ENCODE data around the gene BEND5. TPM values are rescaled to one million over a fixed set of nuclear protein-coding genes. Genes with fewer than 3 reads are reported as not detected.

The BEND5 gene
- total RNA-seq, 1 donor from 2014 or later: 15.9 TPM

DNA sequence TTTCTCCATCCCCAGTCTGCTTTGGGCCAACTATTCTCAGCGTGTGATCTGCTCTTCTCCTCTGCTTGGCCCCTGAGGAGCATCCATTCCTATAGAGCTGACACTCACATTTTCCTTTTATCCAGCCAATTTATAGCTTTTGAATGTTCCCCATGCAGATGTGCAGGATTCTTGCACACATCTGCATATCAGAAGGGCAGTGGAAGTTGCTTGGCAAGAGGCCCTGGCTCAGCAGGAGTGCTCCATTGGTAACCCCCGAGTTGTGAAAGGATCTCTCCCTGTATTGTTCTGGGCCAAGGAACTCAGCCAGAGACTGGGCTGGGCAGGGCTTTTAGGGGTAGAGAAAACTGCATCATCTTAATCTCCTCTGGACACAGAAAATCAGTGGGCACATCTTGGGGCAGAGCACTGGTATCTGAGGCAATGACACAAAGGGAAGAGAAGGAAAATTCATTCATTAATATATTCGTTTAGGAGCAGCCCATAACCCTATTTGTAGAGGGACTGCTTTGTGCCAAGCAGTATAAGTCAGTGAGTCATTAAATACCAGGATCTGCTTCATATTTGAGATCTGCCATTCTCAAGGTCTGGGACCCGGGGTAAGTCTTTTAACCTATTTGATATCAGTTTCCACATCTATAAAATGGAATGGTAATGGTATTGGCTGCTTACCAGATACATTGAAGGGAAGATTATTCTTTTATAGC is 31.0 kb upstream of the BEND5 start:
- H3K9me3 Mint-ChIP-seq: no peaks in the 10 kb centered on the region
- Histone ChIP-seq H3K27ac (no peak overlapping the region), H3K27me3 (no peaks in the 10 kb centered on the region), H4K20me1 (ENCODE audit: low read depth) (no peaks in the 10 kb centered on the region), H3K79me2 (ENCODE audit: low read depth) (no peaks in the 10 kb centered on the region), H2AFZ (replicated peaks) (no peak overlapping the region), H3K4me3 (no peak overlapping the region), H3K9me3 (ENCODE audit: low read depth) (no peaks in the 10 kb centered on the region), H3K36me3 (no peaks in the 10 kb centered on the region), H3K4me1 (peaks cover 24% of the 10 kb centered on the region), H3F3A (ENCODE audit: low read depth) (peaks cover 8% of the 10 kb centered on the region), H3K9ac (no peak overlapping the region), H3K4me2 (peak overlapping the region; percentile 18)
- H3K27me3 Mint-ChIP-seq (ENCODE audit: insufficient read depth, low read depth): no peaks in the 10 kb centered on the region
- H3K36me3 Mint-ChIP-seq: no peaks in the 10 kb centered on the region
- TF ChIP-seq EZH2phosphoT487 (IDR thresholded peaks at IDR 0.05): no peak
- peak; percentile 13 for DNase-seq (ENCODE audit: low spot score)
- H3K27ac Mint-ChIP-seq: no peak overlapping the region
- H3K4me3 Mint-ChIP-seq: no peak overlapping the region
- peaks cover 29% of the 10 kb centered on the region for H3K4me1 Mint-ChIP-seq

GRCh38 chr1:48803474-48803873 is 26.8 kb upstream of the BEND5 start:
- peaks cover 41% of the 10 kb centered on the region for H3K4me1 Mint-ChIP-seq
- no peaks in the 10 kb centered on the region for H3K27me3 ChIP-seq
- peaks cover 8% of the 10 kb centered on the region for H3F3A ChIP-seq (ENCODE audit: low read depth)
- H3K4me1 ChIP-seq: peaks cover 24% of the 10 kb centered on the region
- H3K27ac Mint-ChIP-seq: no peak overlapping the region
- no peak overlapping the region for H3K4me2 ChIP-seq
- H3K4me3 Mint-ChIP-seq: no peak overlapping the region
- H3K27ac ChIP-seq: no peak overlapping the region
- no peaks in the 10 kb centered on the region for H3K27me3 Mint-ChIP-seq (ENCODE audit: insufficient read depth, low read depth)
- H2AFZ ChIP-seq (replicated peaks): no peak overlapping the region
- H3K9me3 Mint-ChIP-seq: peaks cover under 1% of the 10 kb centered on the region
- no peaks in the 10 kb centered on the region for H4K20me1 ChIP-seq (ENCODE audit: low read depth)
- no peaks in the 10 kb centered on the region for H3K79me2 ChIP-seq (ENCODE audit: low read depth)
- H3K36me3 Mint-ChIP-seq: no peaks in the 10 kb centered on the region
- no peaks in the 10 kb centered on the region for H3K9me3 ChIP-seq (ENCODE audit: low read depth)
- no peak overlapping the region for H3K9ac ChIP-seq
- TF ChIP-seq, protein P1, sequence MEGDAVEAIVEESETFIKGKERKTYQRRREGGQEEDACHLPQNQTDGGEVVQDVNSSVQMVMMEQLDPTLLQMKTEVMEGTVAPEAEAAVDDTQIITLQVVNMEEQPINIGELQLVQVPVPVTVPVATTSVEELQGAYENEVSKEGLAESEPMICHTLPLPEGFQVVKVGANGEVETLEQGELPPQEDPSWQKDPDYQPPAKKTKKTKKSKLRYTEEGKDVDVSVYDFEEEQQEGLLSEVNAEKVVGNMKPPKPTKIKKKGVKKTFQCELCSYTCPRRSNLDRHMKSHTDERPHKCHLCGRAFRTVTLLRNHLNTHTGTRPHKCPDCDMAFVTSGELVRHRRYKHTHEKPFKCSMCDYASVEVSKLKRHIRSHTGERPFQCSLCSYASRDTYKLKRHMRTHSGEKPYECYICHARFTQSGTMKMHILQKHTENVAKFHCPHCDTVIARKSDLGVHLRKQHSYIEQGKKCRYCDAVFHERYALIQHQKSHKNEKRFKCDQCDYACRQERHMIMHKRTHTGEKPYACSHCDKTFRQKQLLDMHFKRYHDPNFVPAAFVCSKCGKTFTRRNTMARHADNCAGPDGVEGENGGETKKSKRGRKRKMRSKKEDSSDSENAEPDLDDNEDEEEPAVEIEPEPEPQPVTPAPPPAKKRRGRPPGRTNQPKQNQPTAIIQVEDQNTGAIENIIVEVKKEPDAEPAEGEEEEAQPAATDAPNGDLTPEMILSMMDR (IDR thresholded peaks at IDR 0.05): no peak
- no peak for TF ChIP-seq EZH2 (IDR thresholded peaks at IDR 0.05)
- TF ChIP-seq EZH2phosphoT487 (IDR thresholded peaks at IDR 0.05): no peak
- no peak overlapping the region for H3K4me3 ChIP-seq
- no peak for DNase-seq (ENCODE audit: low spot score)
- H3K36me3 ChIP-seq: no peaks in the 10 kb centered on the region

- Histone ChIP-seq H3K79me2 (ENCODE audit: low read depth) (no peaks in the 10 kb centered on the region), H3K27me3 (no peaks in the 10 kb centered on the region), H3K27ac (no peak overlapping the region), H3K4me1 (no peaks in the 10 kb centered on the region), H2AFZ (replicated peaks) (no peak overlapping the region), H3F3A (ENCODE audit: low read depth) (no peaks in the 10 kb centered on the region), H3K9me3 (ENCODE audit: low read depth) (no peaks in the 10 kb centered on the region), H3K36me3 (no peaks in the 10 kb centered on the region), H3K9ac (no peak overlapping the region), H4K20me1 (ENCODE audit: low read depth) (no peaks in the 10 kb centered on the region), H3K4me2 (no peak overlapping the region), H3K4me3 (no peak overlapping the region)
- Mint-ChIP-seq H3K27me3 (ENCODE audit: insufficient read depth, low read depth) (no peaks in the 10 kb centered on the region), H3K4me1 (no peaks in the 10 kb centered on the region), H3K4me3 (no peak overlapping the region), H3K36me3 (no peaks in the 10 kb centered on the region), H3K9me3 (peaks cover 3% of the 10 kb centered on the region), H3K27ac (no peak overlapping the region)
- TF ChIP-seq EZH2phosphoT487 (IDR thresholded peaks at IDR 0.05): no peak
- TF ChIP-seq EZH2 (IDR thresholded peaks at IDR 0.05): no peak
- TF ChIP-seq, protein P1 (IDR thresholded peaks at IDR 0.05): no peak
- no peak for DNase-seq (ENCODE audit: low spot score)
Measured at GRCh38 chr1:48794816-48795215, 18.1 kb upstream of the BEND5 start.

GRCh38 chr1:48793863-48794262 is 17.2 kb upstream of the BEND5 start:
- H3K27me3 ChIP-seq: no peaks in the 10 kb centered on the region
- H3K79me2 ChIP-seq (ENCODE audit: low read depth): no peaks in the 10 kb centered on the region
- H3F3A ChIP-seq (ENCODE audit: low read depth): no peaks in the 10 kb centered on the region
- H3K4me1 Mint-ChIP-seq: no peaks in the 10 kb centered on the region
- no peak overlapping the region for H3K9ac ChIP-seq
- H3K36me3 Mint-ChIP-seq: no peaks in the 10 kb centered on the region
- H3K36me3 ChIP-seq: no peaks in the 10 kb centered on the region
- no peak overlapping the region for H3K4me3 Mint-ChIP-seq
- no peaks in the 10 kb centered on the region for H4K20me1 ChIP-seq (ENCODE audit: low read depth)
- no peak overlapping the region for H2AFZ ChIP-seq (replicated peaks)
- H3K27ac ChIP-seq: no peak overlapping the region
- H3K4me1 ChIP-seq: no peaks in the 10 kb centered on the region
- TF ChIP-seq EZH2phosphoT487 (IDR thresholded peaks at IDR 0.05) (no peak), EZH2 (IDR thresholded peaks at IDR 0.05) (no peak)
- TF ChIP-seq, protein P1 (IDR thresholded peaks at IDR 0.05): no peak
- H3K27me3 Mint-ChIP-seq (ENCODE audit: insufficient read depth, low read depth): peaks cover 2% of the 10 kb centered on the region
- H3K4me3 ChIP-seq: no peak overlapping the region
- no peaks in the 10 kb centered on the region for H3K9me3 ChIP-seq (ENCODE audit: low read depth)
- H3K4me2 ChIP-seq: no peak overlapping the region
- DNase-seq (ENCODE audit: low spot score): no peak
- H3K9me3 Mint-ChIP-seq: peaks cover 3% of the 10 kb centered on the region
- no peak overlapping the region for H3K27ac Mint-ChIP-seq
